HepG2 (cell line): Measurements from ENCODE around the gene BLOC1S4. TPM values are rescaled to one million over a fixed set of nuclear protein-coding genes. Genes with fewer than 3 reads are reported as not detected.

Experiments used
- ATAC-seq: fragments of 200-7000 bp; cut with Tn5 transposase; 3 replicates; pipeline ENCODE4 v1.9.1; 2020; ENCODE audit warnings: mild to moderate bottlenecking, moderate library complexity
- BruUV-seq: library from RNA; stranded (reverse); fragments of 400-500 nt; replicated peaks from 2 replicates; lab custom pipeline; 2021; lab: Mats Ljungman, UMichigan
- CTCF ChIA-PET: fragments of 300-600 bp; formaldehyde crosslinking; extraction: SDS; loops from one replicate; lab custom pipeline; 2021; ENCODE audit warnings: low total read pairs, inconsistent platforms, low intra/inter-chr PET ratio; lab: Yijun Ruan, JAX
- POLR2A ChIA-PET: fragments of 350-600 bp; sonication (Branson Sonifier 250); formaldehyde crosslinking; loops from one replicate; lab custom pipeline; 2020; ENCODE audit warnings: antibody characterized with exemption, inconsistent platforms; lab: Yijun Ruan, JAX
- DNase-seq: peaks from one replicate; pipeline ENCODE4 v3.0.0-alpha.2; 2015; ENCODE audit warnings: low spot score
- FAIRE-seq: peaks from 3 replicates; lab custom pipeline; 2011; peaks lifted over from hg19 to GRCh38; lab: Jason Lieb, UNC
- H2AFZ ChIP-seq: one replicate; pipeline ENCODE4 v1.6.1; 2011; ENCODE audit warnings: low read length, inconsistent platforms
- H3K27ac ChIP-seq: fragments of 300-600 bp; 3 replicates; pipeline ENCODE4 v1.8.0; 2011; ENCODE audit warnings: mixed run types, mild to moderate bottlenecking, mixed read lengths, low read length, inconsistent platforms; ENCODE audit not compliant: insufficient read depth; ENCODE audit errors: extremely low read length
- H3K27me3 ChIP-seq, 2 experiments: fragments of 200-600 bp in 1 of 2; 2 replicates in 1 of 2; 3 replicates in 1 of 2; pipeline versions ENCODE4 v1.6.0 to v1.8.0; 2011; ENCODE audit warnings: low read length in 2 of 2, mild to moderate bottlenecking in 2 of 2, moderate library complexity in 2 of 2, inconsistent platforms in 1 of 2; ENCODE audit not compliant: insufficient read depth in 2 of 2, control insufficient read depth in 1 of 2
- H3K36me3 ChIP-seq, 2 experiments: fragments of 200-600 bp in 1 of 2; replicated peaks in 1 of 2; 2 replicates in 1 of 2; 3 replicates in 1 of 2; pipeline versions ENCODE4 v1.5.1 to v1.8.0; 2011; ENCODE audit warnings: low read length in 2 of 2, inconsistent platforms in 1 of 2; ENCODE audit not compliant: insufficient read depth in 2 of 2, control insufficient read depth in 1 of 2
- H3K4me1 ChIP-seq: 2 replicates; pipeline ENCODE4 v1.5.1; 2012; ENCODE audit warnings: low read length, inconsistent platforms; ENCODE audit not compliant: insufficient read depth
- H3K4me2 ChIP-seq: 2 replicates; pipeline ENCODE4 v1.6.0; 2011; ENCODE audit warnings: low read depth, low read length, inconsistent platforms
- H3K4me3 ChIP-seq, 3 experiments: fragments of 200-600 bp in 1 of 3; sonication (generic), shearing (Covaris generic) in 1 of 3; replicated peaks in 1 of 3; 2 replicates each; pipeline ENCODE4 v1.5.1; 2011 to 2016; ENCODE audit warnings: low read length in 3 of 3, inconsistent platforms in 2 of 3, low read depth in 2 of 3, mild to moderate bottlenecking in 2 of 3, control low read depth in 1 of 3, mixed read lengths in 1 of 3; ENCODE audit not compliant: insufficient read depth in 1 of 3
- H3K79me2 ChIP-seq: one replicate; pipeline ENCODE4 v1.6.1; 2011; ENCODE audit warnings: low read length, inconsistent platforms; ENCODE audit not compliant: insufficient read depth
- H3K9ac ChIP-seq: 2 replicates; pipeline ENCODE4 v1.6.0; 2011; ENCODE audit warnings: mild to moderate bottlenecking, low read depth, low read length, inconsistent platforms; ENCODE audit not compliant: insufficient read depth
- H3K9me3 ChIP-seq: 2 replicates; pipeline ENCODE4 v1.5.1; 2012; ENCODE audit warnings: mild to moderate bottlenecking, low read length
- H4K20me1 ChIP-seq: 2 replicates; pipeline ENCODE4 v1.6.0; 2011; ENCODE audit warnings: inconsistent platforms, mild to moderate bottlenecking, low read length, moderate library complexity; ENCODE audit not compliant: insufficient read depth
- FOSL1 ChIP-seq: sonication (generic); formaldehyde crosslinking; IDR thresholded peaks from 2 replicates; pipeline ENCODE4 v1.9.0; 2021; ENCODE audit warnings: missing genetic modification reagents, borderline replicate concordance
- HMG20A ChIP-seq: IDR thresholded peaks from 2 replicates; pipeline ENCODE4 v1.6.1; 2016; ENCODE audit warnings: borderline replicate concordance
- HMGA1 ChIP-seq: sonication (generic); formaldehyde crosslinking; conservative IDR thresholded peaks from 2 replicates; pipeline ENCODE4 v1.4.0; 2020; ENCODE audit warnings: missing genetic modification reagents
- HOXA5 ChIP-seq: sonication (generic); formaldehyde crosslinking; IDR thresholded peaks from 2 replicates; pipeline ENCODE4 v1.4.0; 2020; ENCODE audit warnings: missing genetic modification reagents
- ISX ChIP-seq: sonication (generic); formaldehyde crosslinking; conservative IDR thresholded peaks from 2 replicates; pipeline ENCODE4 v1.5.0; 2020; ENCODE audit warnings: missing genetic modification reagents
- NFRKB ChIP-seq: fragments of 450-650 bp; IDR thresholded peaks from 2 replicates; pipeline ENCODE4 v1.6.1; 2017
- NR1H2 ChIP-seq: sonication (generic); formaldehyde crosslinking; IDR thresholded peaks from 2 replicates; pipeline ENCODE4 v1.8.1; 2022; ENCODE audit warnings: low read depth, missing genetic modification reagents, borderline replicate concordance
- RAD21 ChIP-seq: fragments of 450-650 bp; formaldehyde crosslinking; IDR thresholded peaks from 2 replicates; pipeline ENCODE4 v1.5.0; 2020; ENCODE audit warnings: mild to moderate bottlenecking
- SP5 ChIP-seq: IDR thresholded peaks from 2 replicates; pipeline ENCODE4 v1.6.1; 2016; ENCODE audit warnings: low read depth, borderline replicate concordance
- U2AF1 ChIP-seq: fragments of 200-400 bp; formaldehyde crosslinking; optimal IDR thresholded peaks from 2 replicates; pipeline ENCODE3; 2017; ENCODE audit warnings: mild to moderate bottlenecking, low read depth, low read length
- ZFP41 ChIP-seq: sonication (generic); formaldehyde crosslinking; IDR thresholded peaks from 2 replicates; pipeline ENCODE4 v1.4.0; 2020; ENCODE audit warnings: mild to moderate bottlenecking, missing genetic modification reagents, borderline replicate concordance
- ZNF138 ChIP-seq: sonication (generic); formaldehyde crosslinking; IDR thresholded peaks from 2 replicates; pipeline ENCODE4 v1.5.0; 2020; ENCODE audit warnings: mild to moderate bottlenecking, low read depth, missing genetic modification reagents
- ZNF160 ChIP-seq: sonication (generic); formaldehyde crosslinking; IDR thresholded peaks from 2 replicates; pipeline ENCODE4 v1.8.0; 2022; ENCODE audit warnings: mild to moderate bottlenecking, inconsistent platforms, missing genetic modification reagents
- ZNF383 ChIP-seq: sonication (generic); formaldehyde crosslinking; IDR thresholded peaks from 2 replicates; pipeline ENCODE4 v1.4.0; 2020; ENCODE audit warnings: missing genetic modification reagents, mild to moderate bottlenecking, borderline replicate concordance
- ZNF432 ChIP-seq: sonication (generic); formaldehyde crosslinking; IDR thresholded peaks from 2 replicates; pipeline ENCODE4 v1.5.0; 2020; ENCODE audit warnings: missing genetic modification reagents, mild to moderate bottlenecking, borderline replicate concordance
- ZNF546 ChIP-seq: sonication (generic); formaldehyde crosslinking; conservative IDR thresholded peaks from 2 replicates; pipeline ENCODE4 v1.8.1; 2023; ENCODE audit warnings: mild to moderate bottlenecking, missing genetic modification reagents
- ZNF816 ChIP-seq: sonication (generic); formaldehyde crosslinking; IDR thresholded peaks from 2 replicates; pipeline ENCODE4 v1.8.0; 2022; ENCODE audit warnings: missing genetic modification reagents, mild to moderate bottlenecking, borderline replicate concordance
- WGBS: methylation state at CpG from one replicate; pipeline ENCODE4 v1.1.6; 2017; ENCODE audit warnings: low lambda C conversion rate; 5-methylcytosine and 5-hydroxymethylcytosine counted together
- in situ Hi-C: cut with HindIII; loops from 2 replicates; pipeline ENCODE4 v1.10.0; 2017; ENCODE audit warnings: low pct_unique_long_range_greater_than_20kb; ENCODE audit not compliant: extremely low pct_ligation_motif_present
- intact Hi-C: fragments of 100-400 bp; cut with micrococcal nuclease; formaldehyde crosslinking; loops from one replicate; pipeline ENCODE4 v1.10.0; 2022; ENCODE audit not compliant: unreplicated experiment
- polyA plus RNA-seq, 8 experiments: library from polyadenylated mRNA; depleted of rRNA in 3 of 8; stranded (reverse) in 7 of 8; unstranded in 1 of 8; fragments of >200 nt; fragmentation: Illumina TruSeq in 4 of 8; extraction: Trizol in 4 of 8; gene quantifications; 2 replicates each; pipeline versions ENCODE4 v1.2.1 to v1.2.3, GENCODE V29; 2011 to 2016; ENCODE audit warnings: low read depth in 4 of 8, missing spikeins in 1 of 8, mixed read lengths in 1 of 8; ENCODE audit not compliant: insufficient read depth in 1 of 8
- total RNA-seq, 5 experiments: library from RNA; depleted of rRNA; stranded (reverse); fragments of >200 nt; fragmentation: Illumina TruSeq; extraction: Trizol; gene quantifications; 2 replicates each; pipeline ENCODE4 v1.2.3, GENCODE V29; 2016; ENCODE audit warnings: low read depth in 1 of 5
- TF ChIP-seq, protein P1 (sequence below): sonication (generic); formaldehyde crosslinking; IDR thresholded peaks from 2 replicates; pipeline ENCODE4 v1.4.0; 2020; ENCODE audit warnings: missing genetic modification reagents
- TF ChIP-seq, protein P2 (sequence below): sonication (generic); formaldehyde crosslinking; IDR thresholded peaks from 2 replicates; pipeline ENCODE4 v1.8.1; 2023; ENCODE audit warnings: mild to moderate bottlenecking, missing genetic modification reagents, borderline replicate concordance
- TF ChIP-seq, protein P3 (sequence below): sonication (generic); formaldehyde crosslinking; IDR thresholded peaks from 2 replicates; pipeline ENCODE4 v1.8.1; 2023; ENCODE audit warnings: mild to moderate bottlenecking, missing genetic modification reagents
- TF ChIP-seq, protein P4 (sequence below): IDR thresholded peaks from 2 replicates; pipeline ENCODE4 v1.6.1; 2016

Gene BLOC1S4
- total and polyA plus RNA-seq, 2 of the 13 experiments (the other 11 are each of a cell fraction or from before 2014, with no cell fraction given) = 15.5 to 20.9 TPM

DNA sequence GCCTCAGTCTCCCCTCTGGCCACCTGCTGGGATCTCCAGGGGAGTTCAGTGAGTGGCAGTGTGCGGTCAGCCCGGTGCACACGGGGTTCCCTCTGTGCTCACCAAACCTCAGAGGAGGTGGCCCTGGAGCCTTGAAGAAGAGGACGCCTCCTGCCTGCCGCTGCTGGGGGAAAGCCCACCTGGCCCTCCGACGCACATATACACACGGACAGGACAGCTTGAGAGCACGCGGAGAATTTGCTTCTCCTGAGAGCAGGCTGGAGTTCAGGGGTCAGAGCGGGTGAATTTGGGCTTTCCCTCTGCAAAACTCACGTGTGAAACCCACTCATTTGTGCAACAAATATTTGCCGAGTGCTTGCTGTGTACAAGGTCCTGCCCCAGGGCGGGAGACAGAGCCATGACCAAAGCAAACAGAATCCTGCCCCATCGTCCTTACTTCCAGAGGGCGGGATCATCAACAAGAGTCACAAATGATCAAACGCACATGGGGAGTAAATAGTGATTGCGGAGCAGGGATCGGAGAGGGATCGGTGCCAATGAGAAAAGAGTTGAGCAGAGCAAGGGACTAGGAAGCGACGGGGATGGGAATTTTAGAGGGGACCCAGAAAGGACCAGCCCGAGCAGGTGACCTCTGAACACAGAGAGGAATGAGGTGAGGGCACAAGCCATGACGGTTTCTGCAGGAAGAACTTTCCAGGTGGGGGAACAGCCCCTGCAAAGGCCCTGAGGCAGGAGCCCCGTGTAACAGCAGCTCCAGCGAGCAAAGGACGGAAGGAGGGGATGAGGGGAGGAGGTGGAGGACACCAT is 17.6 kb downstream of the BLOC1S4 start:
- no peaks in the 10 kb centered on the region for H4K20me1 ChIP-seq
- WGBS = 5% methylated on average over 15 of the region's 27 CpGs
- BruUV-seq = no TSS peak
- POLR2A ChIA-PET = interaction anchor here (0.9 to 4.1 kb wide), 16 partner anchors 9 to 160 kb away, joined by 3 to 68 read pairs (median 5); a partner anchor contains a TSS
- intact Hi-C loops (loop anchor here (2.0 to 5.0 kb wide), 2 partner anchors 19 to 49 kb away; partner anchors contain the start of gene KIAA0232), in situ Hi-C loops (no loop called here)
- FAIRE-seq (peak; percentile 91), DNase-seq (peak; percentile 92), ATAC-seq (peak; percentile 83)
- CTCF ChIA-PET = no interaction called here
- peak overlapping the region; percentile 75 for H3K4me2 ChIP-seq
- no peaks in the 10 kb centered on the region for H3K27me3 ChIP-seq
- H3K79me2 ChIP-seq = no peaks in the 10 kb centered on the region
- H3K4me1 ChIP-seq = peaks cover 66% of the 10 kb centered on the region
- peak overlapping the region; percentile 75 for H3K9ac ChIP-seq
- H3K9me3 ChIP-seq = no peaks in the 10 kb centered on the region
- H2AFZ ChIP-seq = no peak overlapping the region
- H3K4me3 ChIP-seq = peak overlapping the region; percentile 9 to 61 (median 39); a peak in 5 of 6 replicates
- peak overlapping the region; percentile 96 for H3K27ac ChIP-seq
- no peaks in the 10 kb centered on the region for H3K36me3 ChIP-seq
- TF ChIP-seq ZNF160 (peak; percentile 47; the same call in 1 of the 2 replicates), HOXA5 (CRISPR knock-in tag) (peak; percentile 61; the same call in 1 of the 2 replicates), RAD21 (no peak), ZNF138 (no peak), NFRKB (no peak), U2AF1 (no peak), ISX (CRISPR knock-in tag) (no peak), HMG20A (peak; percentile 77; the same call in 1 of the 2 replicates), ZNF816 (CRISPR knock-in tag) (no peak; the same call in 1 of the 2 replicates), SP5 (CRISPR knock-in tag) (peak; percentile 97), ZFP41 (CRISPR knock-in tag) (no peak), FOSL1 (CRISPR knock-in tag) (no peak), ZNF383 (CRISPR knock-in tag) (no peak), ZNF432 (CRISPR knock-in tag) (no peak), HMGA1 (no peak), NR1H2 (CRISPR knock-in tag) (no peak), ZNF546 (CRISPR knock-in tag) (peak; percentile 77; the same call in 1 of the 2 replicates)
- TF ChIP-seq, protein P1, sequence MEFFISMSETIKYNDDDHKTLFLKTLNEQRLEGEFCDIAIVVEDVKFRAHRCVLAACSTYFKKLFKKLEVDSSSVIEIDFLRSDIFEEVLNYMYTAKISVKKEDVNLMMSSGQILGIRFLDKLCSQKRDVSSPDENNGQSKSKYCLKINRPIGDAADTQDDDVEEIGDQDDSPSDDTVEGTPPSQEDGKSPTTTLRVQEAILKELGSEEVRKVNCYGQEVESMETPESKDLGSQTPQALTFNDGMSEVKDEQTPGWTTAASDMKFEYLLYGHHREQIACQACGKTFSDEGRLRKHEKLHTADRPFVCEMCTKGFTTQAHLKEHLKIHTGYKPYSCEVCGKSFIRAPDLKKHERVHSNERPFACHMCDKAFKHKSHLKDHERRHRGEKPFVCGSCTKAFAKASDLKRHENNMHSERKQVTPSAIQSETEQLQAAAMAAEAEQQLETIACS (CRISPR knock-in tag) = no peak
- TF ChIP-seq, protein P2, sequence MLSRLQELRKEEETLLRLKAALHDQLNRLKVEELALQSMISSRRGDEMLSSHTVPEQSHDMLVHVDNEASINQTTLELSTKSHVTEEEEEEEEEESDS (CRISPR knock-in tag) = peak; percentile 58; the same call in 1 of the 2 replicates
- TF ChIP-seq, protein P3, sequence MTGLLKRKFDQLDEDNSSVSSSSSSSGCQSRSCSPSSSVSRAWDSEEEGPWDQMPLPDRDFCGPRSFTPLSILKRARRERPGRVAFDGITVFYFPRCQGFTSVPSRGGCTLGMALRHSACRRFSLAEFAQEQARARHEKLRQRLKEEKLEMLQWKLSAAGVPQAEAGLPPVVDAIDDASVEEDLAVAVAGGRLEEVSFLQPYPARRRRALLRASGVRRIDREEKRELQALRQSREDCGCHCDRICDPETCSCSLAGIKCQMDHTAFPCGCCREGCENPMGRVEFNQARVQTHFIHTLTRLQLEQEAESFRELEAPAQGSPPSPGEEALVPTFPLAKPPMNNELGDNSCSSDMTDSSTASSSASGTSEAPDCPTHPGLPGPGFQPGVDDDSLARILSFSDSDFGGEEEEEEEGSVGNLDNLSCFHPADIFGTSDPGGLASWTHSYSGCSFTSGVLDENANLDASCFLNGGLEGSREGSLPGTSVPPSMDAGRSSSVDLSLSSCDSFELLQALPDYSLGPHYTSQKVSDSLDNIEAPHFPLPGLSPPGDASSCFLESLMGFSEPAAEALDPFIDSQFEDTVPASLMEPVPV (CRISPR knock-in tag) = peak; percentile 65; the same call in 1 of the 2 replicates
- TF ChIP-seq, protein P4, sequence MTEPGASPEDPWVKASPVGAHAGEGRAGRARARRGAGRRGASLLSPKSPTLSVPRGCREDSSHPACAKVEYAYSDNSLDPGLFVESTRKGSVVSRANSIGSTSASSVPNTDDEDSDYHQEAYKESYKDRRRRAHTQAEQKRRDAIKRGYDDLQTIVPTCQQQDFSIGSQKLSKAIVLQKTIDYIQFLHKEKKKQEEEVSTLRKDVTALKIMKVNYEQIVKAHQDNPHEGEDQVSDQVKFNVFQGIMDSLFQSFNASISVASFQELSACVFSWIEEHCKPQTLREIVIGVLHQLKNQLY (CRISPR knock-in tag) = peak; percentile 65; the same call in 1 of the 2 replicates
